Tibial nerve (tissue), 3 donors: ENCODE data around the gene SPON1.

Experiments
- POLR2A ChIP-seq, 2 donors: fragments of 450-650 bp; IDR thresholded peaks; one replicate each; pipeline ENCODE4 v1.6.1; 2017; ENCODE audit warnings: antibody characterized with exemption in 2 of 2, mild to moderate bottlenecking in 2 of 2, moderate library complexity in 2 of 2
- TF ChIP-seq, protein P1 (sequence below), 5 experiments: fragments of 200-600 bp in 3 of 5; fragments of 450-650 bp in 2 of 5; sonication (generic) in 3 of 5; IDR thresholded peaks; one replicate each; pipeline ENCODE4 v1.5.1; 2016 to 2019; ENCODE audit warnings: antibody characterized with exemption in 5 of 5, mild to moderate bottlenecking in 3 of 5, moderate library complexity in 2 of 5

DNA sequence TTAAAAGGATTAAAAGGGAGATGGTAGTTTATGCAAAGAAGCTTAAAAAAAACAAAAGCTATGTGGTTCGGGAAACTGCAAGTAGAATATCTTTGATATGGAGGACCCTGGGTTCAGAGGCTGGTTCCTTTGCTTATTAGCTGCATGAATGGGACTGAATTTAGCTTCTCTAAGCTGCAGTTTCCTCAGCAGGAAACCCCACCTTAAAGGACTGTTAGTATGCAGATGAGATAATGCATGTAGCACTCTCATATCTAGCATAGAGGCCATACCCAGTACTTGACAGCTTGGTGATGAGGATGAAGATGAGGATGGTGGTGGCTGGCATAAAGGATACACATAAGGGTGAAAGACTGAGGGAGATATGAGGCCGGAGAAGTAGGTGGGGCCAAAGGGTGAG is 261.9 kb downstream of the SPON1 start:
- TF ChIP-seq, protein P1, sequence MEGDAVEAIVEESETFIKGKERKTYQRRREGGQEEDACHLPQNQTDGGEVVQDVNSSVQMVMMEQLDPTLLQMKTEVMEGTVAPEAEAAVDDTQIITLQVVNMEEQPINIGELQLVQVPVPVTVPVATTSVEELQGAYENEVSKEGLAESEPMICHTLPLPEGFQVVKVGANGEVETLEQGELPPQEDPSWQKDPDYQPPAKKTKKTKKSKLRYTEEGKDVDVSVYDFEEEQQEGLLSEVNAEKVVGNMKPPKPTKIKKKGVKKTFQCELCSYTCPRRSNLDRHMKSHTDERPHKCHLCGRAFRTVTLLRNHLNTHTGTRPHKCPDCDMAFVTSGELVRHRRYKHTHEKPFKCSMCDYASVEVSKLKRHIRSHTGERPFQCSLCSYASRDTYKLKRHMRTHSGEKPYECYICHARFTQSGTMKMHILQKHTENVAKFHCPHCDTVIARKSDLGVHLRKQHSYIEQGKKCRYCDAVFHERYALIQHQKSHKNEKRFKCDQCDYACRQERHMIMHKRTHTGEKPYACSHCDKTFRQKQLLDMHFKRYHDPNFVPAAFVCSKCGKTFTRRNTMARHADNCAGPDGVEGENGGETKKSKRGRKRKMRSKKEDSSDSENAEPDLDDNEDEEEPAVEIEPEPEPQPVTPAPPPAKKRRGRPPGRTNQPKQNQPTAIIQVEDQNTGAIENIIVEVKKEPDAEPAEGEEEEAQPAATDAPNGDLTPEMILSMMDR (IDR thresholded peaks at IDR 0.05) = no peak
- no peak for TF ChIP-seq POLR2A (IDR thresholded peaks at IDR 0.05)
